ENCODE results near the gene YJEFN3. TPM values are rescaled to one million over a fixed set of nuclear protein-coding genes. Genes with fewer than 3 reads are reported as not detected.

Gene YJEFN3
- total RNA-seq, 1 experiment from 2014 or later: 1.2 TPM

DNA sequence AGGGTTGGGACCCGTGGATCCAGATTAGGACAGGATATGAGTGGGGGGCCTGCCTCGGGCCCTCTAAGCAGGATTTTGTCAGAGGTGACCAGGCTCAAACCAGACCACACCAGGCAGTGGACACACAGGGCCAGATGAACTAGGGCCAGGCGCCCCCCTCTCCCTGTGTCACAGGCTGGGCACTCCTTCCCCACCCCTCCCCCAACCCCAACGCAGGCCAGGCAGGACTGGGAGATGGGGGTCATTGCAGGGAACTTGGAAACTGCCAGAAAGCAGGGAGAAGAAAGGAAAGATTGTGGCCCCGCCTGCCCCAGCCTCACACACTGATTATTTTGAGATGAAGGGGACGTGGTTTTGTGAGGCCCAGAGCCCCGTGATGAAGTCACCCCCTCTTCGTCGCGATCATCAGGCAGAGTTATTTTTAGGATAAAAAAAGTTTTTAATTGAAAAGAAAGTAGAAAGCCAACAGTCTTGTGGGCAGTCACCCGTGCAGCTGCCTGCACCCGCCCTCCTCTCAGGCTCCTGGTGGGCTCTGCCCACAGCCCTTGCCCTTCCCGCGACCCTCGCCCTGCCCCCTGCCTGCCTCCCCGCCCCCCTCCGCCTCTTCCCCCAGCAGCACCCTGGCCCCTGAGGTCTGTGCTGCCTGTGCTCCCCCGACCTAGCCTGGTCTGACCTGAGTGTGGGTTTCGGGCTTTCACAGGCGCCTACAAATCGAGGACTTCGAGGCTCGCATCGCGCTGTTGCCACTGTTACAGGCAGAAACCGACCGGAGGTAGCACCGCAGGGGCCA is 1.9 kb upstream of the YJEFN3 start:
- Histone ChIP-seq H3K27me3 (ENCODE audit: control insufficient read depth, insufficient read depth, low read length) (no peaks in the 10 kb centered on the region), H3K4me3 (ENCODE audit: insufficient read depth, low read depth, low read length) (no peak overlapping the region), H3K36me3 (replicated peaks; ENCODE audit: control insufficient read depth, insufficient read depth, low read length) (peaks cover 7% of the 10 kb centered on the region)
- no peak for DNase-seq

DNA sequence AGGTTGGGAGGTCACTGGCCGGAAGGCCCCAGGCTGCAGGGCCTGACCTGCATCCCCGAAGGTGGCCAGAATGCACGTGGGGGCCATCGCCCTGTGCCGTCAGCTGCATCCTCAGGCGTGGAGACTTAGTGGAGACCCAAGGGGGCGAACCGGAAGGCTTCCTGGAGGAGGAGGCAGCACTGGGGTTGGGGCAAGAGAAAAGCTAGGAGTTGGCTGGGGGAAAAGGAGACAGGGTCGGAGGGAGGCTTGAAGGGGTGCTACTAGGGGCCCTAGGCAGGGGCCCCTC is 1.4 kb upstream of the YJEFN3 start:
- no peak for DNase-seq
- no peaks in the 10 kb centered on the region for H3K27me3 ChIP-seq (ENCODE audit: control insufficient read depth, insufficient read depth, low read length)
- no peak overlapping the region for H3K4me3 ChIP-seq (ENCODE audit: insufficient read depth, low read depth, low read length)

DNA sequence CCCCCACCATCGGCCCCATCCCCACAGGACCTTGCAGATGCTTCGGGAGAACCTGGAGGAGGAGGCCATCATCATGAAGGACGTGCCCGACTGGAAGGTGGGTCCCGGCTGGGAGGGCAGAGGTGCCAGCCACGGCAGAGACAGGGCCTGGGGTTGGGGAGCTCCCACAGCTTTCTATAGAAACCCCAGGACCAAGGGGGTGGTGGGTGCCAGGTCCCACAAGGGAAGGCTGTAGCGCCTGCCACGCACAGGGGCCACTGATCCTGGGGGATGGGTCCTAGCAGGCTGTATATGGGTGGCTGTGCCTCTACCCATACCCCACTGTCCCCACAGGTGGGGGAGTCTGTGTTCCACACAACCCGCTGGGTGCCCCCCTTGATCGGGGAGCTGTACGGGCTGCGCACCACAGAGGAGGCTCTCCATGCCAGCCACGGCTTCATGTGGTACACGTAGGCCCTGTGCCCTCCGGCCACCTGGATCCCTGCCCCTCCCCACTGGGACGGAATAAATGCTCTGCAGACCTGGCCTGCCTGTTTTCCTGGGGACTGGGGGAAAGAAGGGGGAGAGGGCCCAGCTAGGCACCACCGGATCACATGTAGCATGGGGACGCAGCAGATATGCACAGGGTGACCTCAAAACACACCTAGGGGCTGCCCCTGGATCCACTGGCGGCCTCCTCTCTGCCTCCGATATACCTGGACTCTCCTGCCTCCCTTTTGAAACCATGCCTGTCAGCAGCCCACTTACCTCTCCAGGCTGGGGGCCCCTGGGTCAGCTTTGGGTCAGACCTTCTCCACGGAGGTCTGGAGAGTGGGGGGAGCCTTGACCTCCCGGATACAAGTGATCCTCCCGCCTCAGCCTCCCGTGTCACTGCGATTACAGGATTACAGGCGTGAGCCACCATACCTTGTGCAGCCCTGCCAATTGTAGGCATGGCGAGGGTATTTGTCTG is 761 bp upstream of the YJEFN3 start:
- DNase-seq: no peak

More for the DNA sequence above, 1.4 kb upstream of the YJEFN3 start:
- H3K36me3 ChIP-seq (replicated peaks; ENCODE audit: control insufficient read depth, insufficient read depth, low read length): peaks cover 7% of the 10 kb centered on the region

DNA sequence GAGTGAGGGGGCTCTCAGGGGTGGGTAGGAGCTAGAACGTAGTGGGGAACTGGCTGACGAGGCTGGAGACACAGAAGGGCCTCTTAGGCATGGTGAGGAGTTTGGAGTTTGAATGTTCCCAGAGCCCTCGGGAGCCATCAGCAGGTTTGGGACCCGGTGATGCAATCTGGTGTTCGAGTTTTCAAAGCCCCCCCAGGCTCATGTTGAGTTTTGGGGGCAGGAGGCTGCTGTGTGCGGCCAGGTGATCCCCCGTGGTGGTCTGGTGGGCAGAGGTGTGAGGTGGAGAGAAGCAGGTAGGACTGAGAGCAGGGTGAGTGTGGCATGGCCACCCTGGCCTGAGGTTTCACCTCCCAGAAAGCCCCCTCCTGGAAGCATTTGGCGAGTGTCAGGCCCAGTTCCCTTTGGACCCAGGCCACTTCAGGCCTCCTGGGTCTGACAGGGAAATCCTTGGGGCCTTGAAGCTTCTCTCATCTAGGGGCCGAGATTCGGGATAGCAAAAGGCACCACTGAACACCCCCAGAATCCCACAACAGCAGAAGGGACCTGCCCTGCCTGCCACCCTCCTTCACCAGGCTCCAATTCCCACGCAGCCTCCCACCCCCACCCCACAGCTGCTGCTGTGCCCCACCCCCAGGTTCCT is 1.2 kb downstream of the YJEFN3 start:
- no peak for DNase-seq
- Histone ChIP-seq H3K36me3 (replicated peaks; ENCODE audit: control insufficient read depth, insufficient read depth, low read length) (peaks cover 7% of the 10 kb centered on the region), H3K4me3 (ENCODE audit: insufficient read depth, low read depth, low read length) (no peak overlapping the region), H3K27me3 (ENCODE audit: control insufficient read depth, insufficient read depth, low read length) (no peaks in the 10 kb centered on the region)

More for the DNA sequence above, 761 bp upstream of the YJEFN3 start:
- no peaks in the 10 kb centered on the region for H3K27me3 ChIP-seq (ENCODE audit: control insufficient read depth, insufficient read depth, low read length)
- peaks cover 7% of the 10 kb centered on the region for H3K36me3 ChIP-seq (replicated peaks; ENCODE audit: control insufficient read depth, insufficient read depth, low read length)
- H3K4me3 ChIP-seq (ENCODE audit: insufficient read depth, low read depth, low read length): no peak overlapping the region

DNA sequence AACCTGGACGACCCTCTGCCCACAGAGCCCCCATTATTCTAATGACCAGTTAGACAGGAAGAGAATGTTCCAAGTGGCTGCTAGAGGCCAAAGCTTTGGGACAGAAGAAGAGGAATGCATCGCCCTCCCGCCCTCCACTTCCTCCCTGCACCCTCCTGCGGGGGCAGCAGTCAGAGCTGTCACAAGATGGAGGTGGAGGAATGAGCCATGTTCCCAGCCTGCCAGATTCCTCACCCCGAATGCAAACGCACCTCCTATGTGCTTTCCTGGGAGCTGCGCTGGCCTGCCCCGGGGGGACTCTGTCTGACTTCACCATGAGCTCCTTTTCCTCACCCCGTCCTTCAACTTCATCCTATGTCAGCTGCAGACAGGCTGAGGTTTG is 1.7 kb downstream of the YJEFN3 start:
- H3K27me3 ChIP-seq (ENCODE audit: control insufficient read depth, insufficient read depth, low read length): no peaks in the 10 kb centered on the region
- peaks cover 6% of the 10 kb centered on the region for H3K36me3 ChIP-seq (replicated peaks; ENCODE audit: control insufficient read depth, insufficient read depth, low read length)
- H3K4me3 ChIP-seq (ENCODE audit: insufficient read depth, low read depth, low read length): no peak overlapping the region
- peak; percentile 85 for DNase-seq

DNA sequence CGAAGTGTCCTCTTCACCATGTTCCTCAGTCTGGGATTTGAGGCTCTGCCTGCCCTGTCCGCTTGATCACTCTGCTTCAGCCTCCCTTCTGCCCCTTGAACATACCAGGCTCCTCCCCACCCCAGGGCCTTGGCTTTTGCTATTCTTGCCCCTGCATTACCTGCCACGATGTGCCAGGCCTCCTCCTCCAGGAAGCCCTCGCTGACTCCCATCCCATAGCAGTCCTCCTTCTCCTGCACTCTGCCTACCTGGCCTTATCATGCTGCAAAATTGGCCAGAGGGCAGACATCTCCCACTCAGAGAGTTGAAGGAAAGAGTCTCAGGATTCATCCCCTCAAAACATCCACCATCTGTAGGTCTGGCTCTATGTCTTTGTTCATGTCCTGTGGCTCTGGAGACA is 2.2 kb downstream of the YJEFN3 start:
- no peak for DNase-seq
- Histone ChIP-seq H3K27me3 (ENCODE audit: control insufficient read depth, insufficient read depth, low read length) (no peaks in the 10 kb centered on the region), H3K36me3 (replicated peaks; ENCODE audit: control insufficient read depth, insufficient read depth, low read length) (peaks cover 6% of the 10 kb centered on the region), H3K4me3 (ENCODE audit: insufficient read depth, low read depth, low read length) (no peak overlapping the region)

DNA sequence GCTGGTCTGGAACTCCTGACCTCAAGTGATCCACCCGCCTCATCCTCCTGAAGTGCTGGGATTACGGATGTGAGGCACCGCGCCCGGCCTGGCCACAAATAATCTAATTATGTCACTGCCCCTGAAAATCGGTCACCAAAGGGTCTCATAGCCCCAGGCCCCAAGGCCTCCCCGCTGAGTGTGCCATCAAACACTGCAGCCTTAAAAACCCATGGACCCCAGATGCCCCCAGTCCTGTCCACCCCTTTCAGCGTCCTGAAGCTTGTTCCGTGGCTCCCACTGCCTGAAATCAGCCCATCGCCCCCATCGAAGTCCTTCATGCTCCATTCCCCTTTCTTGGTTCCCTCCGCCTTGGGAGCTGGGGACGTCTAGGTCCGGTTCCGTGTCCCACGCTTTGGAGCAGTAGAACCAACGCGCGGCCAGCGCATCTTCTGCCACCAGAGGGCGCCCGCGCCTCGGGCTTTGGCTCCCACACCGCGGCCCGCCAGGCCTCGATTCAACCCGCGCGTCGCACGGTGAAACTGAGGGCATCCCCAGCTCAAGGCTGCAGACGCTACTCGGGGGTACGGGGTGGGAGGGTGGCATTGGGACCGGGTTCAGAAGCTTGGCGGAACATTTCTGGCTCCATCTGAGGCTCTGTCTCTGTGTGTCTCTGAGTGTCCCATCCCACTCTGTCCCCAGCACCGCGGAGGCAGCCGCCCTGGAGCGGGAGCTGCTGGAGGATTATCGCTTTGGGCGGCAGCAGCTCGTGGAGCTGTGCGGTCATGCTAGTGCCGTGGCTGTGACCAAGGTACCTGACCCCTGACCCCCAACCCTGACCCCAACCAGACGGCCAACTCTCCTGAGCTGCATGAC is 3.5 kb downstream of the YJEFN3 start:
- H3K27me3 ChIP-seq (ENCODE audit: control insufficient read depth, insufficient read depth, low read length): no peaks in the 10 kb centered on the region
- DNase-seq: peak; percentile 95
- H3K36me3 ChIP-seq (replicated peaks; ENCODE audit: control insufficient read depth, insufficient read depth, low read length): peaks cover 6% of the 10 kb centered on the region
- no peak overlapping the region for H3K4me3 ChIP-seq (ENCODE audit: insufficient read depth, low read depth, low read length)

DNA sequence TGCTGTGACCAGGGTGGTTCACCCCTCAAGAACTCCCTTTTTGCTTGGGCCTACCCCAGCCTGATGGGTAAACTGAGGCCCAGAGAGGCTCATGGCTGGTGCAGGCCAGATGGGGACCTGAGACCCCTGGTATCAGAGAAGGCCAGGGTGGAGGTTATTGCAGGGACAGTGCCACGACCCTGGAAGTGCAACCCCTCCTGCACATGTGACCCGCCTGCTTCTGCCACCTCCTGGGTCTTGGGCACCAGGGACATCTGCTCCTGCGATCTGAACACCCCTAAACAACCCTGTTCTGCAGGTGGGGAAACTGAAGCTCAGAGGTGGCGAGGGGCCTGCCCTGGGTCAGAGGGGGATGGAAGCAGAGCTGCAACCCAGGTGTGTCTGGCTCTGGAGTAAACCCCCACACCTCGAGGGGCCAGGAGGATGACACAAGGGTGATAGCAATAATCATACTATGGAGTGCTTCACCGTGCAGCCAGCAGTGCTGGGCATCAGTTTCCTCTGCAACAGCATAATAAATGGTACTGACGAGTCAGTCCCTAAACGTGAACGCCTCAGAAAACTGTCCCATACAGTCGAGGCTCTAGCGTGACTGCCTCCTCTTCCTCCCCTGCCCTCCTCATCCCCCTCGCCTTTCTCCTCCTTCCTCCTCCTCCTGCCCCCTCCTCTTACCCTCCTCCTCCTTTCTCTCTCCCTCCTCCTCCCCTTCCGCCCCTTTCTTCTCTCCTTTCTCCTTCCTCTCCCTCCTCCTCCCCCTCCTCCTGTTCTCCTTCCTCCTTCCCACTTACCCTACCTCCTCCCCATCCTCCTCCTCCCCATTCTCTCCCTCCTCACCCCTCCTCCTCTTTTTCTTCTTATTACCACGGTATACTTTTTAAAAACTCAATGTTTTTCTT is 4.3 kb downstream of the YJEFN3 start:
- H3K36me3 ChIP-seq (replicated peaks; ENCODE audit: control insufficient read depth, insufficient read depth, low read length): peaks cover 5% of the 10 kb centered on the region
- peaks cover 3% of the 10 kb centered on the region; the same call in 1 of the 2 replicates for H3K27me3 ChIP-seq (ENCODE audit: control insufficient read depth, insufficient read depth, low read length)
- DNase-seq: no peak
- H3K4me3 ChIP-seq (ENCODE audit: insufficient read depth, low read depth, low read length): no peak overlapping the region

DNA sequence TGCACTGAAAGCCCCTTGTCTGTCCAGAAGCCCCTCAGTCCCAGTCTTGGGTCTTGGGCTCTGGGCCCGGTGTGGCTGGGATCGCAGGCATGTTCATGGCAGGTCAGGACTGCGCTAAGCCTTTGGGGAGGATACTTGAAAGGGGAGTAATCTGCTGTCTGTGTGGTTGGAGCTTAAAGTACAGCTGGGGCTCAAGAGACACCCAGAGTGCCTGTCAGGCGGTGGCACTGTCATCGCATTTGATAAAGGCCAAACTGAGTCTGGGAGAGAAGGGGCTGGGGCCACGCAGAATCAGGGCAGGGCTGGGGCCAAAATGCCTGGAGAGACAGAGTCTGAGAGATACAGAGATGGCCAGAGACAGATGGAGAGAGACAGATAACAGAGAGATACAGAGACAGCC is 5.1 kb downstream of the YJEFN3 start:
- Histone ChIP-seq H3K4me3 (ENCODE audit: insufficient read depth, low read depth, low read length) (no peak overlapping the region), H3K36me3 (replicated peaks; ENCODE audit: control insufficient read depth, insufficient read depth, low read length) (peaks cover 4% of the 10 kb centered on the region), H3K27me3 (ENCODE audit: control insufficient read depth, insufficient read depth, low read length) (peaks cover 11% of the 10 kb centered on the region)
- DNase-seq: no peak

DNA sequence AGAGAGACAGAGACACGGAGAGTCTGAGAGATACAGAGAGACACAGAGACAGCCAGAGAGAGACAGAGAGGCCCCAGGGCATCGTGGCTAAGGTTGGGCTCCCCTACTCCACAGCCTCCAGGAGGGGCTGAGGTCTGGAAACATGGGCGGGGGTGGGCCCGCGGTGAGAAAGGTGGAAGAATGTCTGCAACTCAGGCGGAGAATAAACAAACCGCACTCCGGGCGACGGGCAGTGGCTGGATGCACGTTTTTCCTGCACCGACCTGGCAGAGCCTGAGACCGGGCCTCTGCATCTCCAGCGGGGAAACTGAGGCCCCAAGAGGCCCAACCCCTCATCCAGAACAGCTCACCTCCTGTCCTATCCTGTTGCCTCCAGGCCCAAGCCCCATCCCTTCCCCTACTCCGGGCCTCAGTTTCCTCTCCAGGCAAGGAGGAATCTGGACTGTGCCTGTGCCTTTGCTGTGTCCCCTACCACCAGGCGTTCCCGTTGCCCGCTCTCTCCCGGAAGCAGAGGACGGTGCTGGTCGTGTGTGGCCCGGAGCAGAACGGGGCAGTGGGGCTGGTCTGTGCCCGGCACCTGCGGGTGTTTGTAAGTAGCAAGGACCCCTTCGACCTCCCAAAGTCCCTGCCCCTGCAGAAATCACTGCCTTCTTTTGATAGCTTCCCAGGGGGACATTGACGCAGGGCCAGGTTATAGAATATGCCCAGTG is 6.0 kb downstream of the YJEFN3 start:
- Histone ChIP-seq H3K4me3 (ENCODE audit: insufficient read depth, low read depth, low read length) (no peak overlapping the region), H3K27me3 (ENCODE audit: control insufficient read depth, insufficient read depth, low read length) (peaks cover 19% of the 10 kb centered on the region), H3K36me3 (replicated peaks; ENCODE audit: control insufficient read depth, insufficient read depth, low read length) (no peaks in the 10 kb centered on the region)
- no peak for DNase-seq

DNA sequence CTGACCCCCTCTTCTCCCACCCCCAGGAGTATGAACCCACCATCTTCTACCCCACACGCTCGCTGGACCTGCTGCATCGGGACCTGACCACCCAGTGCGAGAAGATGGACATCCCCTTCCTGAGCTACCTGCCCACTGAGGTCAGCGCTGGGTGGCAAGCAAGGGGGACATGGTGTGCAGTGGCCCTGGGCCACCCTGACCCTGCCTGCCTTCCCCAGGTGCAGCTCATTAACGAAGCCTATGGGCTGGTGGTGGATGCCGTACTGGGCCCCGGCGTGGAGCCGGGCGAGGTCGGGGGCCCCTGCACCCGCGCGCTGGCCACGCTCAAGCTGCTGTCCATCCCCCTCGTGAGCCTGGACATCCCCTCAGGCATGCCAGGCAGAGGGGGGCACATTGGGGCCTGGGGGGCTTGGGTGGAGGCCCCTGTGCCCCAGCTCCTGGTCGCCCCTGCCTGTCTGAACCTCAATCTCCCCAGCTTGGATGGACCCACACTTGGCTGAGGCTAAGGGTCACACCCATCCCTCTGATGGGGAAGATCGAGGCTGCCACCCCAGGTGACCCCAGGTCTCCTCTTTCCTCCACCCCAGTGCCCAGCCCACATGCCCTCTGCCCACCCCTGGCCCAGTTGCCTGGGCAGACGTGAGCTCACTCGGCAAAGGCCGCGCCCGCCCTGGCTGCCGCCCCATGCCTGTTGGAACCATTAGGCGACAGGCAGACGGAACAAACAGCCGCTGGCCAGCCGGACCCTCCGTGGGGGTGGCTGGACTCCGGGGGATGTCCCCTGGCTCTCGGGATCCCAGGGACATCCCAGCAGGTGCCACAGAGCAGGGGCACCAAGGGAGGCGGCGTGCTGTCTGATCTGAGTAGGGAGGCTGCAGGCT is 6.8 kb downstream of the YJEFN3 start:
- Histone ChIP-seq H3K27me3 (ENCODE audit: control insufficient read depth, insufficient read depth, low read length) (peaks cover 25% of the 10 kb centered on the region), H3K4me3 (ENCODE audit: insufficient read depth, low read depth, low read length) (no peak overlapping the region), H3K36me3 (replicated peaks; ENCODE audit: control insufficient read depth, insufficient read depth, low read length) (no peaks in the 10 kb centered on the region)
- DNase-seq: no peak

All from H7 (cell line).